Measurements from ENCODE around the gene CCDC183.

The CCDC183 gene

GRCh38 chr9:136756134-136756438 lies 40.1 kb upstream of the CCDC183 start:
- Histone ChIP-seq H2AFZ (ENCODE audit: low read length) (no peak overlapping the region), H3K27ac (ENCODE audit: low read length) (no peak overlapping the region), H3F3A (ENCODE audit: insufficient read depth, low read length) (no peaks in the 10 kb centered on the region), H3K4me3 (ENCODE audit: low read length) (no peak overlapping the region), H3K27me3 (replicated peaks; ENCODE audit: insufficient read depth, low read length) (peaks cover 86% of the 10 kb centered on the region), H3K36me3 (replicated peaks; ENCODE audit: insufficient read depth, low read length) (no peaks in the 10 kb centered on the region), H3K9me2 (replicated peaks; ENCODE audit: insufficient read depth, low read length) (no peaks in the 10 kb centered on the region), H3K4me1 (ENCODE audit: low read length) (0 out of 2 replicates have a peak, but pooled peaks cover 2% of the 10 kb centered on the region), H3K79me2 (ENCODE audit: low read length) (no peaks in the 10 kb centered on the region), H3K9ac (ENCODE audit: low read length) (no peak overlapping the region), H4K20me1 (ENCODE audit: insufficient read depth, low read length) (no peaks in the 10 kb centered on the region), H3K9me3 (replicated peaks; ENCODE audit: insufficient read depth, low read length) (no peaks in the 10 kb centered on the region), H3K4me2 (ENCODE audit: low read depth, low read length) (no peak overlapping the region)
- TF ChIP-seq EZH2 (optimal IDR thresholded peaks at IDR 0.05; ENCODE audit: low read depth, low read length): no peak
- TF ChIP-seq CTCF (IDR thresholded peaks at IDR 0.05; ENCODE audit: low read length): no peak
- TF ChIP-seq EZH2phosphoT487 (IDR thresholded peaks at IDR 0.05; ENCODE audit: low read length): no peak
- DNase-seq: no peak

- H3K4me1 ChIP-seq (ENCODE audit: low read length): 0 out of 2 replicates have a peak, but pooled peaks cover 2% of the 10 kb centered on the region
- no peaks in the 10 kb centered on the region for H3K9me3 ChIP-seq (replicated peaks; ENCODE audit: insufficient read depth, low read length)
- no peak overlapping the region for H3K4me2 ChIP-seq (ENCODE audit: low read depth, low read length)
- H3K27ac ChIP-seq (ENCODE audit: low read length): no peak overlapping the region
- H3K9me2 ChIP-seq (replicated peaks; ENCODE audit: insufficient read depth, low read length): no peaks in the 10 kb centered on the region
- H3F3A ChIP-seq (ENCODE audit: insufficient read depth, low read length): no peaks in the 10 kb centered on the region
- H2AFZ ChIP-seq (ENCODE audit: low read length): no peak overlapping the region
- no peak for DNase-seq
- no peaks in the 10 kb centered on the region for H3K79me2 ChIP-seq (ENCODE audit: low read length)
- no peak overlapping the region for H3K9ac ChIP-seq (ENCODE audit: low read length)
- no peak overlapping the region for H3K4me3 ChIP-seq (ENCODE audit: low read length)
- TF ChIP-seq EZH2 (optimal IDR thresholded peaks at IDR 0.05; ENCODE audit: low read depth, low read length) (no peak), CTCF (IDR thresholded peaks at IDR 0.05; ENCODE audit: low read length) (no peak), EZH2phosphoT487 (IDR thresholded peaks at IDR 0.05; ENCODE audit: low read length) (no peak)
- H3K27me3 ChIP-seq (replicated peaks; ENCODE audit: insufficient read depth, low read length): peaks cover 78% of the 10 kb centered on the region
- no peaks in the 10 kb centered on the region for H3K36me3 ChIP-seq (replicated peaks; ENCODE audit: insufficient read depth, low read length)
- no peaks in the 10 kb centered on the region for H4K20me1 ChIP-seq (ENCODE audit: insufficient read depth, low read length)
Measured at GRCh38 chr9:136756836-136757235, 39.3 kb upstream of the CCDC183 start.

- Histone ChIP-seq H3K9me3 (replicated peaks; ENCODE audit: insufficient read depth, low read length) (no peaks in the 10 kb centered on the region), H3F3A (ENCODE audit: insufficient read depth, low read length) (no peaks in the 10 kb centered on the region), H3K9me2 (replicated peaks; ENCODE audit: insufficient read depth, low read length) (no peaks in the 10 kb centered on the region), H3K4me1 (ENCODE audit: low read length) (0 out of 2 replicates have a peak, but pooled peaks cover 2% of the 10 kb centered on the region), H4K20me1 (ENCODE audit: insufficient read depth, low read length) (no peaks in the 10 kb centered on the region), H3K27me3 (replicated peaks; ENCODE audit: insufficient read depth, low read length) (peaks cover 76% of the 10 kb centered on the region), H3K79me2 (ENCODE audit: low read length) (no peaks in the 10 kb centered on the region), H3K4me2 (ENCODE audit: low read depth, low read length) (no peak overlapping the region; the same call in 1 of the 2 replicates), H3K27ac (ENCODE audit: low read length) (no peak overlapping the region), H3K9ac (ENCODE audit: low read length) (no peak overlapping the region), H3K4me3 (ENCODE audit: low read length) (no peak overlapping the region), H3K36me3 (replicated peaks; ENCODE audit: insufficient read depth, low read length) (no peaks in the 10 kb centered on the region), H2AFZ (ENCODE audit: low read length) (no peak overlapping the region)
- TF ChIP-seq EZH2 (optimal IDR thresholded peaks at IDR 0.05; ENCODE audit: low read depth, low read length) (no peak), EZH2phosphoT487 (IDR thresholded peaks at IDR 0.05; ENCODE audit: low read length) (no peak), CTCF (IDR thresholded peaks at IDR 0.05; ENCODE audit: low read length) (no peak)
- no peak for DNase-seq
Measured at GRCh38 chr9:136757328-136757727, 38.8 kb upstream of the CCDC183 start.
